GM12878 (cell line): ENCODE measurements around the gene ATXN7L1. TPM values are rescaled to one million over a fixed set of nuclear protein-coding genes. Genes with fewer than 3 reads are reported as not detected.

Experiments
- ATAC-seq: fragments of 200-7000 bp; cut with Tn5 transposase; 3 replicates; pipeline ENCODE4 v1.9.1; 2020; ENCODE audit warnings: mild to moderate bottlenecking, moderate library complexity
- BruUV-seq: library from RNA; stranded (reverse); fragments of 400-500 nt; replicated peaks from 2 replicates; lab custom pipeline; 2021; lab: Mats Ljungman, UMichigan
- CTCF ChIA-PET: fragments of 300-600 bp; sonication (Branson Sonifier 250); formaldehyde crosslinking; extraction: SDS; loops from one replicate; lab custom pipeline; 2021; ENCODE audit warnings: inconsistent platforms; lab: Yijun Ruan, JAX
- POLR2A ChIA-PET: fragments of 350-600 bp; formaldehyde crosslinking; extraction: SDS; loops from one replicate; lab custom pipeline; 2021; ENCODE audit warnings: inconsistent platforms; lab: Charles Lee
- RAD21 ChIA-PET: fragments of 300-600 bp; sonication (Branson Sonifier 250); formaldehyde crosslinking; loops from one replicate; lab custom pipeline; 2023; ENCODE audit warnings: antibody characterized with exemption; ENCODE audit not compliant: unreplicated experiment; lab: Charles Lee
- SMC1A ChIA-PET: fragments of 300-600 bp; sonication (Branson Sonifier 250); formaldehyde crosslinking; loops from one replicate; lab custom pipeline; 2023; ENCODE audit not compliant: unreplicated experiment, uncharacterized antibody; lab: Charles Lee
- DNase-seq: peaks from one replicate; pipeline ENCODE4 v3.0.0-alpha.2; 2011; ENCODE audit warnings: low read depth, low spot score
- FAIRE-seq: peaks from 3 replicates; lab custom pipeline; 2011; peaks lifted over from hg19 to GRCh38; lab: Jason Lieb, UNC
- H2AFZ ChIP-seq: 2 replicates; pipeline ENCODE4 v1.6.0; 2011; ENCODE audit warnings: low read depth, low read length, control low read depth; ENCODE audit not compliant: control insufficient read depth
- H3K27ac ChIP-seq: 2 replicates; pipeline ENCODE4 v1.5.1; 2011; ENCODE audit warnings: control low read depth; ENCODE audit not compliant: control insufficient read depth, insufficient read depth
- H3K27me3 ChIP-seq, 2 experiments: replicated peaks in 1 of 2; 2 replicates each; pipeline versions ENCODE4 v1.6.0 to v1.6.1; 2011; ENCODE audit warnings: low read length in 1 of 2; ENCODE audit not compliant: control insufficient read depth in 2 of 2, insufficient read depth in 2 of 2
- H3K36me3 ChIP-seq, 2 experiments: 2 replicates each; pipeline ENCODE4 v1.5.1; 2011; ENCODE audit warnings: low read length in 1 of 2; ENCODE audit not compliant: control insufficient read depth in 2 of 2, insufficient read depth in 2 of 2
- H3K4me1 ChIP-seq: 2 replicates; pipeline ENCODE4 v1.6.1; 2011; ENCODE audit warnings: mild to moderate bottlenecking, low read length, moderate library complexity, mixed read lengths; ENCODE audit not compliant: control insufficient read depth, insufficient read depth
- H3K4me2 ChIP-seq: 2 replicates; pipeline ENCODE4 v1.6.0; 2011; ENCODE audit warnings: control low read depth; ENCODE audit not compliant: control insufficient read depth, insufficient read depth
- H3K4me3 ChIP-seq: fragments of 200-600 bp; sonication (generic); 2 replicates; pipeline ENCODE4 v1.5.1; 2016
- H3K79me2 ChIP-seq: 2 replicates; pipeline ENCODE4 v1.6.0; 2011; ENCODE audit warnings: low read length; ENCODE audit not compliant: control insufficient read depth, insufficient read depth
- H3K9ac ChIP-seq: 2 replicates; pipeline ENCODE4 v1.8.0; 2011; ENCODE audit warnings: low read length, control low read depth, mixed read lengths; ENCODE audit not compliant: control insufficient read depth, insufficient read depth
- H3K9me3 ChIP-seq: replicated peaks from 3 replicates; pipeline ENCODE4 v1.5.1; 2011; ENCODE audit warnings: mild to moderate bottlenecking, low read length; ENCODE audit not compliant: control insufficient read depth, insufficient read depth
- H4K20me1 ChIP-seq: 2 replicates; pipeline ENCODE4 v1.6.0; 2011; ENCODE audit not compliant: control insufficient read depth, insufficient read depth
- E2F4 ChIP-seq: IDR thresholded peaks from 2 replicates; pipeline ENCODE4 v1.6.1; 2012; ENCODE audit warnings: low read depth, low read length, improper control_type of control experiment
- GABPA ChIP-seq: IDR thresholded peaks from 2 replicates; pipeline ENCODE4 v1.6.1; 2014; ENCODE audit warnings: antibody characterized with exemption, low read depth, mild to moderate bottlenecking, inconsistent platforms
- HDAC6 ChIP-seq: fragments of 200-600 bp; sonication (generic); IDR thresholded peaks from one replicate; pipeline ENCODE4 v1.8.0; 2017; ENCODE audit warnings: antibody characterized with exemption; ENCODE audit not compliant: unreplicated experiment
- IKZF2 ChIP-seq, 2 experiments: fragments of 450-650 bp; IDR thresholded peaks; 2 replicates each; pipeline ENCODE4 v1.6.1; 2017; ENCODE audit warnings: mild to moderate bottlenecking in 2 of 2, moderate library complexity in 2 of 2
- IRF5 ChIP-seq: fragments of 450-650 bp; IDR thresholded peaks from 2 replicates; pipeline ENCODE4 v1.6.1; 2017; ENCODE audit warnings: borderline replicate concordance
- JUND ChIP-seq: IDR thresholded peaks from 2 replicates; pipeline ENCODE4 v1.6.1; 2012; ENCODE audit warnings: low read depth, mild to moderate bottlenecking, low read length, improper control_type of control experiment, moderate library complexity
- POLR2AphosphoS2 ChIP-seq: IDR thresholded peaks from 2 replicates; pipeline ENCODE4 v1.6.1; 2011; ENCODE audit warnings: low read depth, mild to moderate bottlenecking, low read length, improper control_type of control experiment, moderate library complexity
- ZBTB33 ChIP-seq: fragments of 450-650 bp; IDR thresholded peaks from 2 replicates; pipeline ENCODE4 v1.6.1; 2017; ENCODE audit warnings: mild to moderate bottlenecking
- ZNF622 ChIP-seq: fragments of 450-650 bp; IDR thresholded peaks from 2 replicates; pipeline ENCODE4 v1.6.1; 2017; ENCODE audit warnings: mild to moderate bottlenecking, inconsistent platforms
- WGBS: methylation state at CpG from one replicate; pipeline ENCODE4 v1.1.6; 2016; ENCODE audit warnings: low lambda C conversion rate; ENCODE audit not compliant: insufficient replicate concordance, insufficient coverage; ENCODE audit errors: missing lambda C conversion rate; 5-methylcytosine and 5-hydroxymethylcytosine counted together
- in situ Hi-C: fragments of 300-500 bp; cut with MboI; formaldehyde crosslinking; loops from 9 replicates; pipeline ENCODE4 v1.14.3; 2018; ENCODE audit warnings: mixed read lengths
- intact Hi-C: fragments of 100-400 bp; cut with micrococcal nuclease; formaldehyde crosslinking; loops from one replicate; pipeline ENCODE4 v1.14.2; 2022; ENCODE audit not compliant: unreplicated experiment
- polyA plus RNA-seq, 11 experiments: library from polyadenylated mRNA; depleted of rRNA in 4 of 11; unstranded in 6 of 11; stranded (reverse) in 5 of 11; fragments of >200 nt; fragmentation: Nextera tagmentation in 4 of 11; fragmentation: Illumina TruSeq in 1 of 11; extraction: Ambion mirVana in 4 of 11; extraction: Trizol in 1 of 11; gene quantifications; 1 replicate in 1 of 11; 2 replicates in 10 of 11; pipeline versions ENCODE4 v1.2.1 to v1.2.3, GENCODE V29; 2011 to 2016; ENCODE audit warnings: inconsistent platforms in 2 of 11, missing spikeins in 2 of 11, low read depth in 1 of 11
- total RNA-seq, 4 experiments: library from RNA; depleted of rRNA in 3 of 4; stranded (reverse); fragments of >200 nt in 3 of 4; fragmentation: Illumina TruSeq in 1 of 4; extraction: Trizol in 1 of 4; gene quantifications; 2 replicates each; pipeline versions ENCODE4 v1.2.1 to v1.2.3, GENCODE V29; 2013 to 2021

ATXN7L1 gene
- total and polyA plus RNA-seq, 10 of the 15 experiments (the other 5 are each of a cell fraction or from before 2014, with no cell fraction given), result 0.40 to 2.9 (median 1.2) TPM

GRCh38 chr7:105821527-105821926, 54.9 kb downstream of the ATXN7L1 start:
- in situ Hi-C loops (no loop called here), intact Hi-C loops (no loop called here)
- FAIRE-seq (no peak), ATAC-seq (no peak), DNase-seq (no peak)
- Histone ChIP-seq H3K4me1 (peaks cover 3% of the 10 kb centered on the region), H2AFZ (no peak overlapping the region), H3K27me3 (peaks cover 0 to 17% of the 10 kb centered on the region in 2 experiments; a peak in 2 of 4 replicates), H4K20me1 (no peaks in the 10 kb centered on the region; the same call in 1 of the 2 replicates), H3K4me3 (no peak overlapping the region), H3K36me3 (no peaks in the 10 kb centered on the region), H3K27ac (no peak overlapping the region), H3K4me2 (no peak overlapping the region), H3K9me3 (no peaks in the 10 kb centered on the region; the same call in 2 of the 3 replicates)
- CTCF ChIA-PET, result interaction anchor here (0.6 to 1.6 kb wide), 2 partner anchors 29 to 1249 kb away, joined by 3 to 4 read pairs; no protein-coding TSS in a partner anchor
- no TSS peak for BruUV-seq
- WGBS, result 43% methylated on average over 4 of the region's 4 CpGs
- POLR2A ChIA-PET, result no interaction called here
- SMC1A ChIA-PET, result interaction anchor here (1.0 to 1.7 kb wide), 5 partner anchors 8 to 132 kb away, joined by 3 to 5 read pairs (median 4); no protein-coding TSS in a partner anchor
- TF ChIP-seq IKZF2 (IDR thresholded peaks at IDR 0.05) (no peak), POLR2AphosphoS2 (no peak), IRF5 (no peak), ZNF622 (no peak), ZBTB33 (no peak), HDAC6 (no peak), E2F4 (no peak), JUND (no peak), GABPA (no peak)
- TF ChIP-seq, all 136 proteins: peak for 0
- Histone ChIP-seq H3K79me2 (no peaks in the 10 kb centered on the region), H3K9ac (no peak overlapping the region)
- RAD21 ChIA-PET, result no interaction called here
